Stimulated activated CD8-positive, alpha-beta memory T cell treated with anti-CD3 and anti-CD28 coated beads, Interleukin-12 subunit alpha, Interleukin-12 subunit beta, amount 100 ng/mL, for 4 hours (primary cell): Measurements from ENCODE around the gene OR6A2.
A peak's percentile ranks its signal among the peaks of the same experiment; 100 is the strongest.

ENCODE experiments used
- DNase-seq: peaks from one replicate; pipeline ENCODE4 v3.0.0-alpha.2; 2020; ENCODE audit warnings: low read depth

OR6A2 gene

GRCh38 chr11:6755953-6756347 is 43.5 kb downstream of the OR6A2 start:
- no peak for DNase-seq

DNA sequence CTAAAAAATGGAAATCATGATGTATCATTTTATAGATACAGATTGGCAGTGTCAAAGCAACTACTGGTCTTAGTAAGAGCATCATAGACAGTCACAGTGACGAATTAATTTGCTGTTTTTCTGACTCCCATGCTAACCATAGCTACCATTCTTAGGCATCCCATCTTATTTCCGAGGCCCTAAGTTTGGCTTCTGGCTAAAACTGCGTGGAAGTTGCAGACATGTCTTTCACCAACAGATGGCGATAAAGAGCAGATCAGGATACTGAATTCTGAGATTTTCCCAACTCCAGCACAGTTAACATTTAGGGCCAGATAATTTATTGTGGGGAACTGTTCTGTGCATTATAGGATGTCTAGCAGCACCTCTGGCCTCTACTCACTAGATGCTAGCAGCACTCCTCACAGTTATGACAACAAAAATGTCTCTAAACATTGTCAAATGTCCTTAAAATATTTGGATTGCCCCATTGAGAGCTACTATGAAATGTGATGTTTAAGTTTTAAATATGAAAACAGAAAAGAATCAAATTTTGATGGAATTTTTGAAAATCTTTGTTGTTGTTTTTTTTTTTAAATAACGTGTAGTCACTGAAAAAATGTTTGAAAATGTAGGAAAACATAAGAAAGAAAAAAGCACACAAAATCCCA is 44.1 kb downstream of the OR6A2 start:
- no peak for DNase-seq

GRCh38 chr11:6747097-6747668 is 52.3 kb downstream of the OR6A2 start:
- no peak for DNase-seq

GRCh38 chr11:6746626-6747025 is 52.9 kb downstream of the OR6A2 start:
- DNase-seq, result no peak

DNA sequence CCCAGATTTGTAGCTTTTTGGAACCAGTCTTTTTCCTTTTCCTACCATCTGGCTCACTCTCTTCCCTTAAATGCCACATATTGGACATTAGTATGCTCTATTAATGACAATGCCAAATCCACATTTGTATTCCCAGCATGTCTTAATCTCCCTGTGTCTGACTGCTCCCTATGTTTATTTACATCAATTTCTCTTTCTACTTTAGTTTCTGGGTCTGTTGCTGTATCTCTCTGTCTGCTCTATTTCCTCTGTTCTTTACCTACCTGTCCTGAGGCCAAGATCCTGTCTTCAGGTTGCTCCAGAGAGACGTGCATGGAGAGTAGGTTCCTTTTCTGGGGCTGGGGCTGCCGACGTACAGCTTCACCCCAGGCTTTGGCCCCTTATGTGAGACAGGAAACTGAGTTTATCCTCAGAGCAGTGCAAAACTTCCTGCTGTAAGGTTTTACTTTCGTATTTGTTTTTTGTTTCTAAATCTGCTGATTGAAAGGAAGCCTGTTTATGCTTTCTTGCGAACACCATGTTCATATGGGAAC is 53.3 kb downstream of the OR6A2 start:
- DNase-seq, result peak; percentile 8

DNA sequence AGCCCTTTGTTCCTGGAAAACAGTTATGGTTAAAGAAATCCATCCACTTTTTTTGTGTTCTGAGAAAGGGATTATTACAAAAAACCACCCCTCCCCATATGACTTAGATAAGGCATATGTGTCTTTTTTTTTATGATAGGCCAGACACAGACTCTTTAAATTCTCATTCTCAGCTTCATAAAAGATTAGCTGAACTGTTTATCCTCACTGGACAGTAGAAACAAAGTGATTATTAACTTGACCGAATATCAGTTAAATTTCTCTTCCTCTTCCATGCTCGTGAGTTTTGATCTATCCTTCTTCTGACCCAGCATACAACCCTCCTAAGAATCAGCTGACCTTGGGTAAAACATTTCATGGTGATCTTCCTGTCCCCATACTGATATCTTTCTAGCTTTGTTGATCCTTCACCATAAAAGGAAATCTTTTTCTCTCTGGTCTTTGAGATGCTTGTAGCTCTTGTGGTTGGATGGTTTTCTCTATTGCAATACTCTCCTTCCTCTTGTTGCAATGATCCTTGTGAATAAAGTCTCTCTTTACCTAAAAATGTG is 53.9 kb downstream of the OR6A2 start:
- no peak for DNase-seq

GRCh38 chr11:6745018-6745417 is 54.5 kb downstream of the OR6A2 start:
- no peak for DNase-seq

GRCh38 chr11:6742260-6742659 is 57.2 kb downstream of the OR6A2 start:
- DNase-seq, result no peak
